HG02870 (cell line): ENCODE measurements around the gene MPZ.
"Not testable (repeated sequence)": the region's sequence is repeated elsewhere in the genome, so short reads cannot be mapped to it uniquely, and the experiment has no call there.

Source experiments
- ATAC-seq: cut with Tn5 transposase; IDR thresholded peaks from one replicate; pipeline ENCODE4 v1.9.1; 2021; ENCODE audit warnings: mild to moderate bottlenecking, moderate library complexity; ENCODE audit not compliant: unreplicated experiment

The MPZ gene

GRCh38 chr1:161258439-161259344 is 51.1 kb downstream of the MPZ start, which contains the start of gene PCP4L1:
Gene PCP4L1, plus strand, starts transcription at chr1:161258745. Its CDS starts 230 bp downstream, at chr1:161258975.
- ATAC-seq = no peak

GRCh38 chr1:161257109-161257508 is 52.7 kb downstream of the MPZ start:
- ATAC-seq = not testable (repeated sequence)

GRCh38 chr1:161255955-161256520 is 53.7 kb downstream of the MPZ start:
- ATAC-seq = not testable (repeated sequence)

- not testable (repeated sequence) for ATAC-seq
Measured at GRCh38 chr1:161255302-161255701, 54.5 kb downstream of the MPZ start.
